IMR-90 (cell line): ENCODE measurements around the gene CLCNKA. TPM values are rescaled to one million over a fixed set of nuclear protein-coding genes. Genes with fewer than 3 reads are reported as not detected.
A peak's percentile ranks its signal among the peaks of the same experiment; 100 is the strongest.

Experiments used
- ATAC-seq: fragments of 200-7000 bp; cut with Tn5 transposase; 2 replicates; pipeline ENCODE4 v1.9.1; 2020; ENCODE audit warnings: low read depth, mild to moderate bottlenecking, moderate library complexity
- BruUV-seq: library from RNA; stranded (reverse); fragments of 400-500 nt; replicated peaks from 2 replicates; lab custom pipeline; 2021; lab: Mats Ljungman, UMichigan
- CTCF ChIA-PET: fragments of 300-600 bp; formaldehyde crosslinking; extraction: SDS; loops from one replicate; lab custom pipeline; 2021; ENCODE audit warnings: antibody characterized with exemption; lab: Yijun Ruan, JAX
- POLR2A ChIA-PET: fragments of 300-600 bp; sonication (Branson Sonifier 250); formaldehyde crosslinking; loops from one replicate; lab custom pipeline; 2022; ENCODE audit warnings: antibody characterized with exemption; ENCODE audit not compliant: unreplicated experiment; lab: Charles Lee
- DNase-seq: peaks from one replicate; pipeline ENCODE4 v3.0.0; 2013
- H2AFZ ChIP-seq: replicated peaks from 2 replicates; pipeline ENCODE3; 2013; ENCODE audit warnings: low read length, mild to moderate bottlenecking; ENCODE audit not compliant: poor library complexity
- H2AK5ac ChIP-seq: 2 replicates; pipeline ENCODE4 v1.6.1; 2013; ENCODE audit warnings: low read depth, low read length, inconsistent platforms
- H2AK9ac ChIP-seq: replicated peaks from 2 replicates; pipeline ENCODE3; 2013; ENCODE audit warnings: mild to moderate bottlenecking, low read depth, low read length, moderate library complexity; ENCODE audit not compliant: poor library complexity
- H2BK120ac ChIP-seq: 2 replicates; pipeline ENCODE4 v1.6.1; 2013; ENCODE audit warnings: low read depth, low read length, inconsistent platforms
- H2BK15ac ChIP-seq: 3 replicates; pipeline ENCODE4 v1.6.1; 2013; ENCODE audit warnings: low read depth, low read length, inconsistent platforms
- H2BK20ac ChIP-seq: 2 replicates; pipeline ENCODE4 v1.6.1; 2013; ENCODE audit warnings: low read depth, mild to moderate bottlenecking, inconsistent platforms, low read length, moderate library complexity
- H2BK5ac ChIP-seq: 2 replicates; pipeline ENCODE4 v1.6.1; 2013; ENCODE audit warnings: mild to moderate bottlenecking, low read depth, low read length, inconsistent platforms; ENCODE audit not compliant: poor library complexity, severe bottlenecking
- H3K14ac ChIP-seq: replicated peaks from 2 replicates; pipeline ENCODE4 v1.6.1; 2013; ENCODE audit warnings: low read depth, low read length, inconsistent platforms
- H3K18ac ChIP-seq: 2 replicates; pipeline ENCODE4 v1.6.1; 2013; ENCODE audit warnings: low read depth, low read length, control low read depth
- H3K23ac ChIP-seq: 2 replicates; pipeline ENCODE4 v1.6.1; 2013; ENCODE audit warnings: low read depth, low read length, inconsistent platforms
- H3K27ac ChIP-seq: 2 replicates; pipeline ENCODE4 v1.5.1; 2013; ENCODE audit warnings: mild to moderate bottlenecking, control low read depth, low read length; ENCODE audit not compliant: insufficient read depth
- H3K27me3 ChIP-seq: 2 replicates; pipeline ENCODE4 v1.6.1; 2013; ENCODE audit warnings: low read length; ENCODE audit not compliant: control insufficient read depth, insufficient read depth
- H3K36me3 ChIP-seq: 2 replicates; pipeline ENCODE4 v1.6.1; 2013; ENCODE audit warnings: low read length, mixed read lengths; ENCODE audit not compliant: control insufficient read depth, insufficient read depth
- H3K4ac ChIP-seq: 2 replicates; pipeline ENCODE4 v1.6.1; 2013; ENCODE audit warnings: low read depth, low read length, inconsistent platforms
- H3K4me1 ChIP-seq: 2 replicates; pipeline ENCODE4 v1.6.1; 2013; ENCODE audit warnings: low read length, mixed read lengths; ENCODE audit not compliant: control insufficient read depth, insufficient read depth
- H3K4me2 ChIP-seq: 2 replicates; pipeline ENCODE4 v1.6.1; 2013; ENCODE audit warnings: low read depth, mild to moderate bottlenecking, control low read depth, low read length, moderate library complexity
- H3K4me3 ChIP-seq: 2 replicates; pipeline ENCODE4 v1.5.1; 2013; ENCODE audit warnings: low read depth, mild to moderate bottlenecking, control low read depth, low read length, moderate library complexity; ENCODE audit not compliant: insufficient read depth
- H3K56ac ChIP-seq: 2 replicates; pipeline ENCODE4 v1.6.1; 2013; ENCODE audit warnings: low read length, inconsistent platforms; ENCODE audit not compliant: insufficient read depth; ENCODE audit errors: extremely low read depth
- H3K79me1 ChIP-seq, 2 experiments: 2 replicates each; pipeline ENCODE4 v1.6.1; 2013; ENCODE audit warnings: low read length in 2 of 2, inconsistent platforms in 1 of 2, low read depth in 1 of 2
- H3K9ac ChIP-seq: 2 replicates; pipeline ENCODE4 v1.6.1; 2013; ENCODE audit warnings: low read depth, low read length, control low read depth
- H3K9me1 ChIP-seq: 2 replicates; pipeline ENCODE4 v1.6.1; 2013; ENCODE audit warnings: low read length, inconsistent platforms; ENCODE audit not compliant: insufficient read depth
- H3K9me3 ChIP-seq: 2 replicates; pipeline ENCODE4 v1.6.1; 2013; ENCODE audit warnings: low read length; ENCODE audit not compliant: control insufficient read depth, insufficient read depth
- H4K20me1 ChIP-seq: 2 replicates; pipeline ENCODE4 v1.6.1; 2013; ENCODE audit warnings: low read length, inconsistent platforms; ENCODE audit not compliant: insufficient read depth
- H4K5ac ChIP-seq: 2 replicates; pipeline ENCODE4 v1.6.1; 2013; ENCODE audit warnings: mild to moderate bottlenecking, low read depth, low read length, control low read depth
- H4K8ac ChIP-seq, 2 experiments: 2 replicates each; pipeline ENCODE4 v1.6.1; 2013; ENCODE audit warnings: low read depth in 2 of 2, low read length in 2 of 2, control low read depth in 1 of 2, inconsistent platforms in 1 of 2
- H4K91ac ChIP-seq: 2 replicates; pipeline ENCODE4 v1.6.1; 2013; ENCODE audit warnings: low read depth, low read length, inconsistent platforms; ENCODE audit not compliant: insufficient read depth
- BHLHE40 ChIP-seq: fragments of 150-350 bp; IDR thresholded peaks from 2 replicates; pipeline ENCODE4 v1.6.1; 2016; ENCODE audit warnings: mild to moderate bottlenecking, low read depth, low read length
- CTCF ChIP-seq: conservative IDR thresholded peaks from 2 replicates; pipeline ENCODE4 v1.5.1; 2012; ENCODE audit warnings: mild to moderate bottlenecking, low read depth, low read length, improper control_type of control experiment
- MAZ ChIP-seq: IDR thresholded peaks from 2 replicates; pipeline ENCODE4 v1.6.1; 2012; ENCODE audit warnings: low read depth, mild to moderate bottlenecking, low read length, improper control_type of control experiment, moderate library complexity, borderline replicate concordance
- MXI1 ChIP-seq: IDR thresholded peaks from 2 replicates; pipeline ENCODE4 v1.6.1; 2012; ENCODE audit warnings: low read depth, mild to moderate bottlenecking, low read length, moderate library complexity, borderline replicate concordance
- NFE2L2 ChIP-seq: fragments of 150-350 bp; IDR thresholded peaks from 2 replicates; pipeline ENCODE4 v1.6.1; 2016; ENCODE audit warnings: low read depth, mild to moderate bottlenecking, low read length
- RCOR1 ChIP-seq: IDR thresholded peaks from 2 replicates; pipeline ENCODE4 v1.6.1; 2012; ENCODE audit warnings: mild to moderate bottlenecking, low read length, improper control_type of control experiment; ENCODE audit not compliant: insufficient replicate concordance
- RFX5 ChIP-seq: IDR thresholded peaks from 2 replicates; pipeline ENCODE4 v1.8.0; 2012; ENCODE audit warnings: low read depth, mild to moderate bottlenecking, low read length, moderate library complexity
- WGBS, 2 experiments: methylation state at CpG; one replicate each; pipeline versions ENCODE4 v1.1.5 to v1.1.7; 2013; ENCODE audit warnings: missing lambda C conversion rate in 2 of 2; ENCODE audit not compliant: insufficient read length in 1 of 2; ENCODE audit errors: extremely low coverage in 2 of 2; 5-methylcytosine and 5-hydroxymethylcytosine counted together
- dilution Hi-C: fragments of 300-500 bp; cut with HindIII; formaldehyde crosslinking; loops from one replicate; pipeline ENCODE4 v1.14.3; 2018; ENCODE audit warnings: low sequenced_read_pairs; ENCODE audit not compliant: unreplicated experiment
- in situ Hi-C: fragments of 300-500 bp; cut with MboI; formaldehyde crosslinking; loops from 3 replicates; pipeline ENCODE4 v1.14.3; 2019; ENCODE audit warnings: low sequenced_read_pairs, inconsistent platforms, mixed read lengths
- intact Hi-C: fragments of 100-400 bp; cut with micrococcal nuclease; formaldehyde crosslinking; loops from 2 replicates; pipeline ENCODE4 v1.10.0; 2022
- polyA plus RNA-seq, 3 experiments: library from polyadenylated mRNA; depleted of rRNA; stranded (reverse); fragments of >200 nt; gene quantifications; 2 replicates each; pipeline ENCODE4 v1.2.3, GENCODE V29; 2012; ENCODE audit warnings: low replicate concordance in 1 of 3
- total RNA-seq: library from RNA; depleted of rRNA; stranded (reverse); fragments of >200 nt; gene quantifications from 2 replicates; pipeline ENCODE4 v1.2.3, GENCODE V29; 2012

The CLCNKA gene
- total and polyA plus RNA-seq, 2 of the 4 experiments (the other 2 are of a cell fraction): 0.05 TPM; not detected in 1

GRCh38 chr1:16026723-16027484 is 5.1 kb downstream of the CLCNKA start:
- dilution Hi-C loops (no loop called here), intact Hi-C loops (no loop called here), in situ Hi-C loops (no loop called here)
- Histone ChIP-seq H2AK5ac (no peak overlapping the region; the same call in 1 of the 2 replicates), H3K14ac (no peak overlapping the region), H3K18ac (peak overlapping the region; percentile 78; the same call in 1 of the 2 replicates), H4K5ac (no peak overlapping the region), H2AK9ac (no peak overlapping the region), H3K9me1 (no peaks in the 10 kb centered on the region), H2BK15ac (no peak overlapping the region), H3K36me3 (no peaks in the 10 kb centered on the region), H3K4me2 (peak overlapping the region; percentile 100), H2BK5ac (no peak overlapping the region), H4K91ac (no peak overlapping the region), H4K8ac (0 out of 4 replicates have a peak overlapping the region, but pooled peaks of 1 of the 2 experiments have one; percentile 47), H3K23ac (no peak overlapping the region), H3K9me3 (no peaks in the 10 kb centered on the region), H3K4me1 (peaks cover 5% of the 10 kb centered on the region), H3K9ac (no peak overlapping the region), H3K79me1 (no peaks in the 10 kb centered on the region), H2BK120ac (no peak overlapping the region), H2AFZ (peak overlapping the region; percentile 81), H4K20me1 (no peaks in the 10 kb centered on the region), H3K56ac (no peak overlapping the region), H3K4ac (no peak overlapping the region), H3K27ac (no peak overlapping the region), H3K4me3 (peak overlapping the region; percentile 46), H2BK20ac (no peak overlapping the region), H3K27me3 (peaks cover 14% of the 10 kb centered on the region)
- TF ChIP-seq RFX5 (no peak), CTCF (no peak), BHLHE40 (no peak), MXI1 (no peak), MAZ (no peak), NFE2L2 (no peak), RCOR1 (no peak)
- DNase-seq: no peak
- BruUV-seq: no TSS peak
- ChIA-PET POLR2A (no interaction called here), CTCF (no interaction called here)
- WGBS, 2 experiments: no CpG with 5 or more reads among the region's 33 CpGs
- ATAC-seq: peak; percentile 82
